ENCODE results near the gene LLGL2.

LLGL2 gene

GRCh38 chr17:75552425-75553294 is 27.2 kb downstream of the LLGL2 start:
- no peak for DNase-seq

DNA sequence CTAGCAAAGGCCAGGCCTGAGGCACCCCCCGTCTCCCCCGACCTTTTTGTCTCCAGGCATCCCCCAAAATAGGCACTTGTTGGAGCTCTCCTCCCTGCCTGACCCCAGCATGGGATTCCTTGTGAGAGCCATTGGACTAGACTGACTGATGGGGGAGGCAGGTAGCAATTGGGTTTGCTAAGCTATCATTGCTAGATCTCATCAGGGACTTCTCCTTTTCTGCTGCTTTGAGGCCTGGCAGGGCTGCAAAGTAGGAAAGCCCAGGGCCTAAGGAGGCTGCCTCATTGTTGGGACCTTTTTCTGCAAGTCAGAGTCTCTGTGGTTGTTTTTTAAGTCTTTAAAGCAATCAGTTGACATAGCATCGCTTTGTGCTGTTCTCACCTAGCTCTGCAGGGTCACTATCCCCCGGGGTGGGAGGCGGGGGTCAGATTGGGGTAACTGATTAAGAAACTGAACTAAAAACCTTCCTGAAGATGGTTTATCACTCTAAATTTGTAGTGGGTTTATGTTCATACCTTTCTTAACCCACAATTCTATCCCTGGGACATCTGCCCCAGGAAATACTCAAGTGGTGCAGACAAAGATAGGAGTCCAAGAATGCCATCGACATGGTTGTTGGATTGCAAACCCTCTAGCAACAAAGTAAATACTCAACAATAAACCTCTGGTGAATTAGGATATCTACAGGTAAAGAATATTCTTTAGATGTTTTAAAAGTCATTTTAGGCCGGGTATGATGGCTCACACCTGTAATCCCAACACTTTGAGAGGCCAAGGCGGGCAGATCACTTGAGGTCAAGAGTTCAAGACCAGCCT is 28.0 kb downstream of the LLGL2 start:
- no peak for DNase-seq

DNA sequence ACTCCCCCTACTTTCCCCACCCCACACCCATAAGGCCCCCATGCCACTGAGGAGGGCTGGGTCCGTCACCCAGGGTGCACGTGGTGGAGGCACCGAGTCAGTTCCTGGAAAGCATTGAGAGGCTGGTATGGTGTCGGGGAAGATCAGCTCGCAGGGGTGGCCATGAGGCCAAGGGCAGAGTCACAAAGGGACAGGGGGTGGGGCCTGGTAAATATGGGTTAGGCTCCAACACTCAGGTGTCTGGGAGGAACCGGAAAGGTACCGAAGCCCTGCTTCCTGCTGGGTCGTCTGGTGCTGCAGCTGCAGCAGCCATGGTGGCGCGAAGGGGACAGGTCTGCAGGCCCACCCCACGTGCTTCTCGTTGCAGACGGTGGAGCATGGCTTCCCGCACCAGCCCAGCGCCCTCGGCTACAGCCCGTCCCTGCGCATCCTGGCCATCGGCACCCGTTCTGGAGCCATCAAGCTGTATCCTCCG is 30.2 kb downstream of the LLGL2 start:
- no peak for DNase-seq

DNA sequence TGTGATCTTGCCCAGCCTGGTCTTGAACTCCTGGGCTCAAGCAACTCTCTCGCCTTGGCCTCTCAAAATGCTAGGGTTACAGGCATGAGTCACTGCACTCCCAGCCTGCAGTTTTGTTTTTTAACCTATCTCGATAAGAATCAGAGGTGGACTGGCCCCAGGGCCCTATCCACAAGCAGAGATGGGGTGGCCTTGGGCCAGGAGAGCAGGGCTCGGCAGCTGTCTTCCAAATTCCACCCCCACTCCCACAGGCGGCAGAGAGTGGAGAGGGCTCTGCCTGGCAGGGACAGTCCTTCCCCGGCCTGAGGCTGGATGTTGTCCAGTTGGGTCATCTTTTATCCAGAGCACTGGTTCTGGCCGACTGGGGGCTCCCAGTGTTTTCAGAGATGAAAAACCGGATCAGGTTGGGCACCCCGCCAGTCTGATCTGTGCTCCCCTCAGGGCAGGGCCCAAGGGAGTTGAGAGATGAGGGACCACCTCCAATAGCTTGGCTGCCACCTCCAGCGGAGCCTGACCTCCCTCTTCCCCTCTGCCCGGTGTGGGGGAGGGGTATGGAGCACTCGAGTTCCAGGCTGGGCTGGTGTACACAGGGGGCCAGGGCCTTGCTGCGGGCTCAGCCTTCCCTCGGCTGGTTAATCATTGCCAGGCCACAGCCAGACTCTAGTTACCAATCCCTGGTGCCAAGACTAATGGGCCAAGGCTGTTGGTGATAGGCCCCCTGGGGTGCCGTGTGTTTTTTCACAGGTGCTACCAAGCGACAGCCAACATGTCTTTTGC is 31.8 kb downstream of the LLGL2 start:
- no peak for DNase-seq

DNA sequence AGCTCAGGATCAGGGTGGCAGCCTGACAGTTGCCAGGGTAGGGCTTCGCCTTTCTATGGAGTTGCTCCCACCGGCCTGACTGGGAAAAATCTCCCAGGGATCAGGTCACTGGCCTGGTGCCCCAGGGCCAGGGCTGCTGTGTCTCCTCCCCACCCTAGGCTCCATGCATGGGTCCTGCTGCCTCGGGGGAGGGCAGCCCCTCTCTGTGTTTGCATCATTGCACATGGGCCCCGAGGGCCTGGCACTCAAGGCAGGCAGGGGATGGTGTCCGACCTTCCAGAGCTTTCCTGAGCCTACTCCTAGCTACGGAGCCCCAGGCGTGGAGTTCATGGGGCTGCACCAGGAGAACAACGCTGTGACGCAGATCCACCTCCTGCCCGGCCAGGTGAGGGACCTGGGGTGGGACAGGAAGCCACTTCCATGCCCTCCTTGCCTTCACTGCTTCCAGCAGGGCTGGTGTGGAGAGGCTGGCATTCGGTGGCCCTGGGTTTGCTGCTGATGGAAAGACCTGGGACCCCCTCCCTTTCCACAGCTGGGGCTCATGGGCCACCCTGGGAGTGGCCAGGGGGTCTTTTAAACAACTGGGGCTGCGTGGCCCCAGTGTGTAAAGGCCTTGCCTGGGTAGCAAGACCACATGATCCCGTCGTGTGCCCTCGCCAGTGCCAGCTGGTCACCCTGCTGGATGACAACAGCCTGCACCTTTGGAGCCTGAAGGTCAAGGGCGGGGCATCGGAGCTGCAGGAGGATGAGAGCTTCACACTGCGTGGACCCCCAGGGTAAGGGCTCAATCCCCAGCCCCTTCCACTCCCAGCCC is 32.6 kb downstream of the LLGL2 start:
- DNase-seq: no peak

DNA sequence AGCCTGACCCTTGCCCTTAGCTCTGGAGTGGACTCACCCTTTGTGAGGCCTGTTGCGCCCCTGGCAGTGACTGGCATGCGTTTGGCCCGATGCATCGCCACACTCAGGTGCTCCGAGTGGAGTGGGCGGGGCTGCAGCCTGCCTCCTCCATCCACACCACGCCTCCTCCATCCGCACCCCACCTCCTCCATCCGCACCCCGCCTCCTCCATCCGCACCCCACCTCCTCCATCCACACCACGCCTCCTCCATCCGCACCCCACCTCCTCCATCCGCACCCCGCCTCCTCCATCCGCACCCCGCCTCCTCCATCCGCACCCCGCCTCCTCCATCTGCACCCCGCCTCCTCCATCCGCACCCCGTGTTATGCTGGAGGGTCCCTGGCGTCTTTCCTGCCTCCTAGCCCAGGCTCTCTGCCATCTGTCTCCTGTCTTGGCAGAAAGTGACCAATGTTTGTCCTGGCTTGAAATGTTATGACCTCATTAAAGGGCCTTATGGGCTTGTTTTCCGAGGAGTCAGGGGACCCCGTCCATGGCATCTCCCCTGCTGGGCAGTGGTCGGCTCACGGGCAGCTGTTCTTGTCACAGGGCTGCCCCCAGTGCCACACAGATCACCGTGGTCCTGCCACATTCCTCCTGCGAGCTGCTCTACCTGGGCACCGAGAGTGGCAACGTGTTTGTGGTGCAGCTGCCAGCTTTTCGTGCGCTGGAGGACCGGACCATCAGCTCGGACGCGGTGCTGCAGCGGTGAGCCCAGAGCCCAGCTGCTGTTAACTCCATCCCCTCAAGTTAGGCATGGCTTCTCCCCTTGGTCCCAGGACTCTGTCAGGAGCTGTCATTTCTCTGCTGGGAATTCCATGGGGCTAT is 33.4 kb downstream of the LLGL2 start:
- DNase-seq: no peak

GRCh38 chr17:75559958-75560533 is 34.5 kb downstream of the LLGL2 start:
- no peak for DNase-seq

- no peak for DNase-seq
Observed at GRCh38 chr17:75561927-75562603, 36.6 kb downstream of the LLGL2 start.

DNA sequence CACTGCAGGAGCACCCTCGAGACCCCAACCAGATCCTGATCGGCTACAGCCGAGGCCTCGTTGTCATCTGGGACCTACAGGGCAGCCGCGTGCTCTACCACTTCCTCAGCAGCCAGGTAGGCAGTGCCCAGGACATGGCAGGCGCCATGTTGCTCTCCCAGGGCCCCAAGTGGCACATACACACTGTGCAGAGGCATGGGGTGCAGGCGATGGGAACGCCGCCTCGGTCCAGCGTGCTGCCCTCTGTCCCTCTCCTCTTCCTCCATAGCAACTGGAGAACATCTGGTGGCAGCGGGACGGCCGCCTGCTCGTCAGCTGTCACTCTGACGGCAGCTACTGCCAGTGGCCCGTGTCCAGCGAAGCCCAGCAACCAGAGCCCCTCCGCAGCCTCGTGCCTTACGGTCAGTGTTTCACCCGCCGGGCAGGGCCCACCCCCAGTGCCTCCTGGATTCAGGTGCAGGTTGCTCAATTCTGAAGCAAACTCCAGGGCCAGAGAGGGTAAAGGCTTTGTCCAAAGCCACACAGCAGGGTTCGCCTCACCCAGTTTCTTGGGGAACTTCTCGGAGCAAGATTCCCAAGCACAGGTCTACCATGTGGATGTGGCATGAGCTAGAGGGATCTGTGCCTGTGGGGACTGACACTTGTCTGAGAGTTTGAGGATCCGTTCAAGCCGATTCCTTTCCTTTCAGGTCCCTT is 37.7 kb downstream of the LLGL2 start:
- no peak for DNase-seq

- no peak for DNase-seq
Observed at GRCh38 chr17:75564195-75564594, 38.7 kb downstream of the LLGL2 start.

- no peak for DNase-seq
Observed at GRCh38 chr17:75565066-75565465, 39.6 kb downstream of the LLGL2 start.

DNA sequence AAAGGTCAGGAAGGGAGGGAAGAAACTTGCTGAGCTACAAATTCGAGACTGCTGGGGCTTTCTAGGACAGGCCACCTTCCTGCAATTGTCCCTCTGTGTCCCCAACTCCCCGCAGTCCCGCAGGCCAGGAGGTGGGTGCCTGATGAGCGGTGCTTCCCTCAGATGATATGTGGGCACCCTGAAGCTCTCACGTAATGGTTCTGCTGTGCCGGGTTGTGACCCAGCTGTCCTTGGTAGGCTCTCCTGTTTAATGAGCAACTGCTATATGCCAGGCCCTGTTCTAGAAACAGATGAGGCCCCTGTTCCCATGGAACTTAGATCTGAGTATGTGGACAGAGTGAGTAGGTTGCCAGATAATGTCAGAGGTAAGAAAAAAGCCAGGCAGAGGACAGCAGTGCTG is 40.1 kb downstream of the LLGL2 start:
- no peak for DNase-seq

- DNase-seq: no peak
Observed at GRCh38 chr17:75566416-75566815, 40.9 kb downstream of the LLGL2 start.

DNA sequence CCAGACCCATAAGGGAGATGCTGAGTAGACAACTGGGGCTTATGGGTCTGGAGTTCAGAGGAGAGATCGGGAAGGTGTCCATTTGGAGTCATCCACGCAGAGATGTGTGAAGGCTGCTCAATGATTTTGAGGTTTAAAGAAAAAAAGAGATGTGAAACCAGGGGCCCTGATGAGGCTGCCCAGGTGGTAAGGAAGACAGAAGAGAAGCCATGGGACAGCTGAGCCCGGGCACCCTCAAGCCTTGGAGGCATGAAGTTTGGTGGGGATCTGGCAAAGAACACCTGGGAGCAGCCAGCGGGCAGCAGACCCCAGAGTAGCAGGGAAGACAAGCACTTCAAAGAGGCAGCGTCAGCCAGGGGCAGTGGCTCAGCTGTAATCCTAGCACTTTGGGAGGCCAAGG is 41.3 kb downstream of the LLGL2 start:
- DNase-seq: no peak

- DNase-seq: no peak
Observed at GRCh38 chr17:75568412-75569255, 43.1 kb downstream of the LLGL2 start.

GRCh38 chr17:75570034-75570676 is 44.7 kb downstream of the LLGL2 start:
- no peak for DNase-seq

GRCh38 chr17:75570772-75571171 is 45.3 kb downstream of the LLGL2 start:
- no peak for DNase-seq

Data from NCI-H524 treated with DMSO at 0.1 percent for 48 hours (cell line).